Epidermal melanocyte (primary cell): ENCODE data around the gene USP36.

Experiments used
- DNase-seq: peaks from one replicate; pipeline ENCODE4 v3.0.0; 2011; ENCODE audit warnings: low spot score; ENCODE audit not compliant: insufficient read length

Gene USP36

GRCh38 chr17:78818152-78818846 is 22.3 kb downstream of the USP36 start:
- no peak for DNase-seq

- DNase-seq = no peak
These were observed 23.5 kb downstream of the USP36 start for GRCh38 chr17:78817123-78817522.

- no peak for DNase-seq
These were observed 24.9 kb downstream of the USP36 start for GRCh38 chr17:78815696-78816095.

- DNase-seq = no peak
These were observed 27.8 kb downstream of the USP36 start for GRCh38 chr17:78812855-78813254.

GRCh38 chr17:78808163-78808562 is 32.5 kb downstream of the USP36 start:
- DNase-seq = no peak

GRCh38 chr17:78806451-78806850 is 34.2 kb downstream of the USP36 start:
- no peak for DNase-seq

GRCh38 chr17:78805301-78805700 is 35.3 kb downstream of the USP36 start:
- no peak for DNase-seq

- no peak for DNase-seq
These were observed 35.8 kb downstream of the USP36 start for GRCh38 chr17:78804777-78805176.

- DNase-seq = no peak
These were observed 37.3 kb downstream of the USP36 start for GRCh38 chr17:78803186-78803845.

GRCh38 chr17:78802459-78802858 is 38.2 kb downstream of the USP36 start:
- no peak for DNase-seq

GRCh38 chr17:78802008-78802407 is 38.6 kb downstream of the USP36 start:
- no peak for DNase-seq

GRCh38 chr17:78800132-78800931 is 40.3 kb downstream of the USP36 start:
- no peak for DNase-seq

- DNase-seq = no peak
These were observed 41.7 kb downstream of the USP36 start for GRCh38 chr17:78798695-78799559.

GRCh38 chr17:78797691-78798585 is 42.7 kb downstream of the USP36 start:
- DNase-seq = no peak

GRCh38 chr17:78797213-78797612 is 43.4 kb downstream of the USP36 start:
- DNase-seq = no peak

- no peak for DNase-seq
These were observed 44.1 kb downstream of the USP36 start for GRCh38 chr17:78796517-78796900.

GRCh38 chr17:78795861-78796516 is 44.6 kb downstream of the USP36 start:
- DNase-seq = no peak

GRCh38 chr17:78794864-78795640 is 45.6 kb downstream of the USP36 start:
- no peak for DNase-seq

GRCh38 chr17:78794399-78794798 is 46.2 kb downstream of the USP36 start:
- DNase-seq = no peak
